Central memory CD4-positive, alpha-beta T cell (primary cell): Measurements from ENCODE around the gene WDFY3.
"Not testable (repeated sequence)": the region's sequence is repeated elsewhere in the genome, so short reads cannot be mapped to it uniquely, and the experiment has no call there.

Source experiments
- DNase-seq: peaks from one replicate; pipeline ENCODE4 v3.0.0; 2022

WDFY3 gene

GRCh38 chr4:84664767-84665166 is 301.7 kb downstream of the WDFY3 start:
- DNase-seq: not testable (repeated sequence)

GRCh38 chr4:84661191-84661939 is 305.1 kb downstream of the WDFY3 start:
- DNase-seq: no peak

GRCh38 chr4:84660606-84661005 is 305.9 kb downstream of the WDFY3 start:
- DNase-seq: no peak

- no peak for DNase-seq
These were observed 314.0 kb downstream of the WDFY3 start for GRCh38 chr4:84652478-84652877.

DNA sequence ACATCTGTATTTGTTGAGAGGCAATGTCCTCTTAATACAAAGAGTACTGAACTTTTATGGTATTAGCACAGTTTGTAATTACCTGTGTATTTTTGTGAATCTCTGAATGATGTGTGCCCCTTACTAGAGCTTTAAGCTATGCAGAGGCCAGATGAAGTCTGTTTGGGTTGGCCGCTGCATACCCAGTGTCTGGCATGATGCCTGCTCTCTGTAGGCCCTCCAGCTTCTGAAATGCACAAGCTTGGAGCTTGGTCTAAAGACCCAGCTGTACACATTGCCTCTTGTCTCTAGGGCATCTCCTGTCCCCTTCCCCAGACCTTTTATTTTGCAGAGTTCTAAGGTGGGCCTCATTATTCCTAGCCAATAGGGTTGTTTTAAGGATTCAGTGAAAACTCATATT is 315.0 kb downstream of the WDFY3 start:
- DNase-seq: no peak

DNA sequence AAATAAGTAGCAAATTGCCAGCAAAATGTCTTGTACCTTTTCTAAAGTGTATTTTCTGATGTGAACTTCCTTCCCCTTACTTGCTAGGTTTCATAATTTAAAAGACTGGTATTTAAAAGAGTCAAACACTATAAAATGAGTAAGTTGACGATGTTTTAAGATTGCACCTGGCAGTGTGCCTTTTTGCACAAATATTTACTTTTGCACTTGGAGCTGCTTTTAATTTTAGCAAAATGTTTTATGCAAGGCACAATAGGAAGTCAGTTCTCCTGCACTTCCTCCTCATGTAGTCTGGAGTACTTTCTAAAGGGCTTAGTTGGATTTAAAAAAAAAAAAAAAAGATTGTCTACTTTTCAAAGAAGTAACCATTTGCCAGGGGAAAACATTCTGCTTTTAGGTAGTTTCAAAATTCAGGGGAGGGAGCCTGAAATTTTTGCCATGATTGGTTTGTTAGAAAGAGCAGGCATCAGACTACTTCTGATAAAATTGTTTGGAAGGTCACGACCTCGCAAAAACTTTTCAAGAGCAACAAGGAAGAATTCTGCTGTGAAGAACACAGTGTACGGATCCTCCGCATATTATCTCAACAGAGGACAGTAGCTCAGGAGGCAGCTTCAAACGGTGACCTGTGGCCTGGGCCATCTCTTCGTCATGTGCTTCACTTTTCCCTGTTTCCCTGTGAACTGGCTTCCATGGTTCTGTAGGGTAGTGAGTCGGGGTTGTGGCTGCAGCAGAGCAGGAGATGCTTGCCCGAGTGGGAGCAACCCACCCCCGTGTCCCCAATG is 317.4 kb downstream of the WDFY3 start:
- DNase-seq: no peak

- no peak for DNase-seq
These were observed 318.3 kb downstream of the WDFY3 start for GRCh38 chr4:84648178-84648577.

- no peak for DNase-seq
These were observed 319.1 kb downstream of the WDFY3 start for GRCh38 chr4:84647312-84647884.

DNA sequence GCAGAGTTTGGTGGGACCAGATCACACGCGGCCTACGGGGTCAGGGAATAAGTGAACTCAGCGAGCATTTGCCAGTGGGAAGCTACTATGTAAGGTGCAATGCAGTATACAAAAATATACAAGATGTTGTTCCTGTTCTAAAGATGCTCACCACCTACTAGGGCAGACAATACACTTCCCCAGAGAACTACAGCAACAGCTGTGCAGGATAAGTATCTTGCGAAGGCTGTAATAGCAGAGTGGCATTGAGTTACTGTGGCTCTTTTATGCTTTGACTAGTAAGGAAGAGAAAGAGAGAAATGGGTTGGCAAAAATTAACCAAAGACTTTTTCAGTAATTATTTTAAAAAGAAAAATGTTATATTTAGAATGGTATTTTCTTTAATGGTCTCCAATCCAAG is 322.4 kb downstream of the WDFY3 start:
- DNase-seq: no peak

DNA sequence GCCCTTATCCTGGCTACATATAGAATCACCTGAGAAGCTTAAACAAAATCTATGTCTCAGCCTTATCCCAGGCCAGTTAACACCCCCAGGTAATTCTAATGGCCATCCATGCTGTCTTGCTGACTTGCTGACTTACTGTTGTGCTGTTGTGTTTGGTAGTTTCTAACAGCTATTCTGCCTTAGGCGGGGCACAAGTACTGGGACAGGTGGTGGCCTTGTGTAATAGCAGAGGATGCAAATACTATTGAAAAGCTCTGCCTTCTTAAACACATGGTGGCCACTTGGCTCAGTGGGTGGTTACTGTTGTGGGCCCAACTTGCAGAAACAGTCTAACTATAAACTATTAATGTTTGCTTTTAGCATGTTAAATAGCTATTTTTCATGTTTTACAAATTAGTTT is 327.3 kb downstream of the WDFY3 start:
- no peak for DNase-seq

DNA sequence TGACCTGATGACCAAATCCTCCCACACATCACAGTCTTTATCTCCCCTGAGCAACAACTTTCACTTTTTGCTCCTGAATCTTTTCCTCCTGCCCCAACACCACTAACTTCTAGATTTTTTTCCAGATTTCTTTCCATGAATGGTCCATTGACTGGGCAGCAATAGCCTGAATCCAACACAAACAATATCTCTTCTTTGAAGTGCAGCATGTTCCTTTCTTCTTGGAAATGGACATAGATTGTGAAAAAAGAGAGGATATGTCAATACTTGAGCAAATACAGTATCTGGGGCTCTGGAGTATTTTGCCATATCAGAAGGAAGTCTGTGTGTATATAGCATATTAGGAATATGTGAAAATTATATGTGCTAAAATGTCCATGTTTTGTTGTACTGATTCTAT is 328.4 kb downstream of the WDFY3 start:
- DNase-seq: no peak

DNA sequence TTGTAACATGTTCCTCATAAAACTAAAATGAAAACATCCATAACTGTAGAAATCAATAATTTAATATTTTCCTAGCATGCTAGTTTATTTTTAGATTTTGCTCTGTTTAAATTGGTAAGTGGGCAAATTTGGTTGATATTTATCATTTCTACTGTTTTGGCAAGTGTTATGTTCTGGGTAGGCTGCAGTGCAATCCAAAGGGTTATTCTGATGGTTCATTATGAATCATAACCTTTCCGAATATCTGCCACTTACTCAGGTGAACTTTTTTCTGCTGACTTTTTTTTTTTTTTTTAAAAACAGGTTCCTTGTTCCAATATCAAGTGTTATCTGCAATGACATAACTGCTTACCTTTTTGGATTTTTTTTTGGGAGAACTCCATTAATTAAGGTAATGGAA is 331.5 kb downstream of the WDFY3 start:
- no peak for DNase-seq

- no peak for DNase-seq
These were observed 334.4 kb downstream of the WDFY3 start for GRCh38 chr4:84632092-84632491.

- no peak for DNase-seq
These were observed 334.9 kb downstream of the WDFY3 start for GRCh38 chr4:84631573-84631972.

DNA sequence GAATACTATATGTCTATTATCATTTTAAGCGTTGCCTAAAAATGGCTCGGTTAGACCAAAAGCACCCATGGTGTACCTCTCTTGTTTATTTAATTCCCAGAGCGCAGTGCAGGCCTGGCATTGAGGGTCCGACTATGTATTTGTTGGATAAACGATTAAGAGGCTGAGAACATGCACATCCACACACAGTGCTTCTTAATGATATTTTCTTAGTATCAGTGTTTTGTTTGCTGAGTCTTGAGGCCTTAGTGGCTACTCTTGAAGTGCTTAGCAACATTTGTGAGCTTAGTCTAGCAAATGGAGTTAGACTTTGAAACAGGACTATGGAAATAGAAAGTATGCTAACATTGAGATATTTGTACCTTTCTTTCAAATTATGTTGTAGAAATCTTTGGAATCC is 339.8 kb downstream of the WDFY3 start:
- no peak for DNase-seq

DNA sequence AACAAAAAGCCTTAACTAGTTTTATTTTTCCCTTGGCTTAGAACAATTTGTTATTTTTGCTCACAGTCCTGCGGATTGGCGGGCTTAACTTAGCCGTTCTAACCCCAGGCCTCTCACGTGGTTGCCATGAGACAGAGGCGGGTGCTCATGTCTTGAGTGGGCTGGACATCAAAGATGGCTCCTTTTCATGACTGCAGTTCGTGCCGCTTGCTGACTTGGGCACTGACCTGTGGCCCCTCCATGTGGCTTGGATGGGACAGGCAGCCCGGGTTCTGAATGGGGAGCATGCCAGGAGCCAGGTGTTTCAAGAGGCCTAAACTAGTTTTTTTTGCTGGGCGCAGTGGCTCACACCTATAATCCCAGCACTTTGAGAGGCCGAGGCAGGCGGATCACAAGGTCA is 342.8 kb downstream of the WDFY3 start:
- DNase-seq: no peak

DNA sequence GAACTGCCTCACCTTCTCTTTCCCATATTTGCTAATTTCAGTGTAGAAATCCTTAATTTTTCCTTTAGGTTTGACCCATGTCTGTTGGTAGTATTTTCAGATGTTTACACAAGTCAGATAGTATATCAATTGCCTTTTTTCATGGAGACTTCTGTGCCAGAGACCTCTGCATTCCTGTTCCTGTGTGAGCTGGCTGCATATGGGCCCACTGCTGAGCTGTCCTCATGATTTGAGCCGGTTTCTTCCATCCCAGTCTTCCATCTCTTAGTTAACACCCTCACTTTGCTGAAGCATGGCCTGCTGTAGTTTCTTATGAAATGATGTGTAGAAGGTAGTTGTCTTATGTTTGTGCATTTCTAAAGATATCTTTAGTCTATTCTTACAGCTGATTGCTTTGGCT is 343.5 kb downstream of the WDFY3 start:
- no peak for DNase-seq
